ENCODE data around the gene CYP4F11. TPM values are rescaled to one million over a fixed set of nuclear protein-coding genes. Genes with fewer than 3 reads are reported as not detected.
"Not testable (repeated sequence)": the region's sequence is repeated elsewhere in the genome, so short reads cannot be mapped to it uniquely, and the experiment has no call there.

The CYP4F11 gene
- not detected for polyA plus RNA-seq (2013, experiment 1 of 2; ENCODE audit: insufficient read length)
- not detected for polyA plus RNA-seq (2013, experiment 2 of 2; ENCODE audit: insufficient read length)

GRCh38 chr19:15934332-15935078, at the start of gene CYP4F11:
TSS of gene CYP4F11 (minus strand) at chr19:15934529. CDS start at chr19:15934408, 121 bp downstream.
- DNase-seq: no peak

GRCh38 chr19:15979293-15979692, 45.0 kb upstream of the CYP4F11 start:
- no peak for DNase-seq

- DNase-seq: no peak
Measured at GRCh38 chr19:15977690-15978089, 43.4 kb upstream of the CYP4F11 start.

GRCh38 chr19:15976836-15977689, 42.7 kb upstream of the CYP4F11 start:
- DNase-seq: no peak

GRCh38 chr19:15974856-15975255, 40.5 kb upstream of the CYP4F11 start:
- DNase-seq: no peak

- DNase-seq: not testable (repeated sequence)
Measured at GRCh38 chr19:15972043-15972442, 37.7 kb upstream of the CYP4F11 start.

GRCh38 chr19:15971224-15971780, 37.0 kb upstream of the CYP4F11 start:
- no peak for DNase-seq

- no peak for DNase-seq
Measured at GRCh38 chr19:15964231-15964630, 29.9 kb upstream of the CYP4F11 start.

GRCh38 chr19:15962319-15962718, 28.0 kb upstream of the CYP4F11 start:
- no peak for DNase-seq

- DNase-seq: no peak
Measured at GRCh38 chr19:15954820-15955219, 20.5 kb upstream of the CYP4F11 start.

- DNase-seq: no peak
Measured at GRCh38 chr19:15948223-15949058, 14.1 kb upstream of the CYP4F11 start, which contains the start of gene OR10H4. TSS of gene OR10H4 (plus strand) at chr19:15949008. CDS start at chr19:15949008, 0 bp downstream.

- DNase-seq: no peak
Measured at GRCh38 chr19:15945301-15945700, 11.0 kb upstream of the CYP4F11 start.

GRCh38 chr19:15944401-15944800, 10.1 kb upstream of the CYP4F11 start:
- no peak for DNase-seq

GRCh38 chr19:15937771-15938170, 3.4 kb upstream of the CYP4F11 start:
- no peak for DNase-seq

GRCh38 chr19:15936950-15937349, 2.6 kb upstream of the CYP4F11 start:
- DNase-seq: no peak

- DNase-seq: no peak
Measured at GRCh38 chr19:15936173-15936572, 1.8 kb upstream of the CYP4F11 start.

GRCh38 chr19:15935167-15935702, 906 bp upstream of the CYP4F11 start:
- DNase-seq: no peak

GRCh38 chr19:15933761-15934331, 483 bp downstream of the CYP4F11 start:
- not testable (repeated sequence) for DNase-seq

- no peak for DNase-seq
Measured at GRCh38 chr19:15928321-15928720, 6.0 kb downstream of the CYP4F11 start.

- DNase-seq: no peak
Measured at GRCh38 chr19:15926484-15926883, 7.8 kb downstream of the CYP4F11 start.

GRCh38 chr19:15923702-15924101, 10.6 kb downstream of the CYP4F11 start:
- DNase-seq: no peak
